Liver (tissue), 3 donors: ENCODE results near the gene EGLN1.

Source experiments
- ATF3 ChIP-seq: IDR thresholded peaks from 2 replicates; pipeline ENCODE4 v1.6.1; 2016; ENCODE audit warnings: antibody characterized with exemption
- CTCF ChIP-seq: fragments of 150-350 bp; IDR thresholded peaks from 2 replicates; pipeline ENCODE4 v1.5.1; 2017; ENCODE audit warnings: improper control_type of control experiment, low read depth, low read length; ENCODE audit not compliant: missing input control
- EGR1 ChIP-seq, 2 donors: IDR thresholded peaks; 2 replicates each; pipeline ENCODE4 v1.6.1; 2016 to 2018; ENCODE audit warnings: antibody characterized with exemption in 2 of 2, low read depth in 2 of 2
- FOXA1 ChIP-seq: IDR thresholded peaks from 2 replicates; pipeline ENCODE4 v1.6.1; 2016; ENCODE audit warnings: antibody characterized with exemption
- GABPA ChIP-seq, 2 donors: IDR thresholded peaks in 1 of 2; conservative IDR thresholded peaks in 1 of 2; 2 replicates each; pipeline ENCODE4 v1.6.1; 2016; ENCODE audit warnings: antibody characterized with exemption in 2 of 2, mild to moderate bottlenecking in 1 of 2, moderate library complexity in 1 of 2
- JUND ChIP-seq, 2 donors: IDR thresholded peaks; 2 replicates each; pipeline ENCODE4 v1.6.1; 2016; ENCODE audit warnings: antibody characterized with exemption in 2 of 2
- MAX ChIP-seq: IDR thresholded peaks from 2 replicates; pipeline ENCODE4 v1.6.1; 2016; ENCODE audit warnings: antibody characterized with exemption
- RAD21 ChIP-seq, 2 donors: IDR thresholded peaks; 2 replicates each; pipeline ENCODE4 v1.6.1; 2016; ENCODE audit warnings: antibody characterized with exemption in 2 of 2, mild to moderate bottlenecking in 2 of 2
- REST ChIP-seq: IDR thresholded peaks from 2 replicates; pipeline ENCODE4 v1.6.1; 2016; ENCODE audit warnings: antibody characterized with exemption, mild to moderate bottlenecking
- SP1 ChIP-seq: IDR thresholded peaks from 2 replicates; pipeline ENCODE4 v1.6.1; 2018; ENCODE audit warnings: antibody characterized with exemption, mild to moderate bottlenecking
- TAF1 ChIP-seq: conservative IDR thresholded peaks from 2 replicates; pipeline ENCODE4 v1.6.1; 2016; ENCODE audit warnings: antibody characterized with exemption, mild to moderate bottlenecking
- YY1 ChIP-seq: IDR thresholded peaks from 2 replicates; pipeline ENCODE4 v1.6.1; 2016; ENCODE audit warnings: antibody characterized with exemption, mild to moderate bottlenecking
- ZBTB33 ChIP-seq: IDR thresholded peaks from 2 replicates; pipeline ENCODE4 v1.6.1; 2016; ENCODE audit warnings: antibody characterized with exemption
- donor health status: healthy.
- donor health status: healthy.

DNA sequence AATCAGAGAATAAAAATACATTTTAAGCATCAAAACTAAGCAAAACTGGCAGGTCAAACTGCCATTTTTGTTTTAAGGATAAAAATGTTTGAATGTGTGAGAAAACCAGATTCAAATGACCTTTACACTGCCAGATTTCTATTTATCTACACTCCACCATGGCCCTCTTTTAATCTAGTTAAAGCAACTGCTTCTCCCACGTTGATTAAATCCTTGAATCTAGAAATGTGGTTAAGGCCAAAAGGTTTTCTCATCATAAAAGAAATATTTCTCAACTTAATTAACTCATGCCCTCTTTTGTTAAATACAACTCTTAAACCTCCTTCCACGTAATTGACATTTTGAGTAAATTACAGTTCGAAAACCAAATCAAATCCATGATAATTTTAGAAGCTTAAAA lies 15.0 kb downstream of the EGLN1 start:
- TF ChIP-seq CTCF (no peak), ZBTB33 (no peak), RAD21 (IDR thresholded peaks at IDR 0.05) (no peak), REST (no peak), ATF3 (no peak), YY1 (no peak), MAX (no peak), TAF1 (no peak), EGR1 (IDR thresholded peaks at IDR 0.05; ENCODE audit: low read depth in 2 of 2) (no peak), SP1 (no peak), GABPA (IDR thresholded peaks at IDR 0.05 in 1 of 2, conservative IDR thresholded peaks at IDR 0.05 in 1 of 2) (no peak), FOXA1 (no peak), JUND (IDR thresholded peaks at IDR 0.05) (no peak)
